GM23338 (cell line): ENCODE data around the gene SDHB. TPM values are rescaled to one million over a fixed set of nuclear protein-coding genes. Genes with fewer than 3 reads are reported as not detected.

Experiments
- ATAC-seq: fragments of 200-7000 bp; cut with Tn5 transposase; 3 replicates; pipeline ENCODE4 v1.9.1; 2020
- DNase-seq: peaks from one replicate; pipeline ENCODE4 v3.0.0-alpha.2; 2015; ENCODE audit warnings: low spot score
- H2AFZ ChIP-seq: fragments of 200-600 bp; sonication (generic); 2 replicates; pipeline ENCODE4 v1.8.0; 2016; ENCODE audit warnings: antibody characterized with exemption, mild to moderate bottlenecking, moderate library complexity
- H3F3A ChIP-seq: fragments of 200-600 bp; sonication (generic); replicated peaks from 2 replicates; pipeline ENCODE4 v1.8.0; 2017; ENCODE audit warnings: antibody characterized with exemption, mixed run types, low read depth
- H3K27ac ChIP-seq: fragments of 200-600 bp; sonication (generic); 2 replicates; pipeline ENCODE4 v1.6.1; 2016; ENCODE audit warnings: low read depth
- H3K27me3 ChIP-seq: fragments of 200-600 bp; sonication (generic); 2 replicates; pipeline ENCODE4 v1.8.0; 2016; ENCODE audit warnings: mild to moderate bottlenecking, mixed run types, moderate library complexity; ENCODE audit not compliant: insufficient read depth
- H3K36me3 ChIP-seq: fragments of 200-600 bp; sonication (generic); 2 replicates; pipeline ENCODE4 v1.8.0; 2016; ENCODE audit warnings: mild to moderate bottlenecking; ENCODE audit not compliant: insufficient read depth
- H3K4me1 ChIP-seq: fragments of 200-600 bp; sonication (generic); 2 replicates; pipeline ENCODE4 v1.8.0; 2016; ENCODE audit warnings: mild to moderate bottlenecking, moderate library complexity; ENCODE audit not compliant: insufficient read depth
- H3K4me2 ChIP-seq: fragments of 200-600 bp; sonication (generic); 2 replicates; pipeline ENCODE4 v1.7.1; 2017; ENCODE audit warnings: mixed run types
- H3K4me3 ChIP-seq: fragments of 200-600 bp; sonication (generic); 2 replicates; pipeline ENCODE4 v1.6.1; 2016; ENCODE audit warnings: mixed run types
- H3K79me2 ChIP-seq: fragments of 200-600 bp; sonication (generic); replicated peaks from 2 replicates; pipeline ENCODE4 v1.8.0; 2017; ENCODE audit warnings: mild to moderate bottlenecking; ENCODE audit not compliant: insufficient read depth
- H3K9me2 ChIP-seq: fragments of 200-600 bp; sonication (generic); 2 replicates; pipeline ENCODE4 v1.8.0; 2017; ENCODE audit not compliant: insufficient read depth
- H4K20me1 ChIP-seq: fragments of 200-600 bp; sonication (generic); replicated peaks from 2 replicates; pipeline ENCODE4 v1.8.0; 2017; ENCODE audit warnings: mild to moderate bottlenecking; ENCODE audit not compliant: insufficient read depth
- H3K27ac Mint-ChIP-seq: 2 replicates; pipeline ENCODE4 v1.8.0; 2020; ENCODE audit warnings: inconsistent platforms, mild to moderate bottlenecking, moderate library complexity, mixed read lengths
- H3K27me3 Mint-ChIP-seq: 3 replicates; pipeline ENCODE4 v1.8.0; 2022; ENCODE audit warnings: low read depth, mild to moderate bottlenecking, moderate library complexity, mixed read lengths, inconsistent platforms; ENCODE audit not compliant: insufficient read depth, poor library complexity
- H3K36me3 Mint-ChIP-seq: 3 replicates; pipeline ENCODE4 v1.8.0; 2021; ENCODE audit warnings: low read depth, mild to moderate bottlenecking, inconsistent platforms, moderate library complexity, mixed read lengths
- H3K4me1 Mint-ChIP-seq: 3 replicates; pipeline ENCODE4 v1.8.0; 2020; ENCODE audit warnings: mild to moderate bottlenecking, inconsistent platforms, mixed read lengths
- H3K4me3 Mint-ChIP-seq: 3 replicates; pipeline ENCODE4 v1.8.0; 2021; ENCODE audit warnings: moderate library complexity, mild to moderate bottlenecking, inconsistent platforms, mixed read lengths
- H3K9me3 Mint-ChIP-seq: 3 replicates; pipeline ENCODE4 v1.8.0; 2020; ENCODE audit warnings: moderate library complexity, mild to moderate bottlenecking, inconsistent platforms, mixed read lengths
- CREB1 ChIP-seq: fragments of 250-450 bp; sonication (Bioruptor Pico); IDR thresholded peaks from 2 replicates; pipeline ENCODE4 v1.5.0; 2020; ENCODE audit warnings: low read depth, mild to moderate bottlenecking, moderate library complexity
- POLR2AphosphoS5 ChIP-seq: IDR thresholded peaks from 2 replicates; pipeline ENCODE4 v1.6.1; 2016; ENCODE audit warnings: antibody characterized with exemption, low read depth
- ZNF114 ChIP-seq: fragments of 250-450 bp; sonication (Bioruptor Pico); IDR thresholded peaks from 2 replicates; pipeline ENCODE4 v1.5.0; 2020; ENCODE audit warnings: mild to moderate bottlenecking, moderate library complexity
- polyA plus RNA-seq: library from polyadenylated mRNA; unstranded; fragments of >200 nt; fragmentation: Nextera tagmentation; extraction: Ambion mirVana; gene quantifications from 2 replicates; pipeline ENCODE4 v1.2.1, GENCODE V29; 2016
- total RNA-seq: library from RNA; depleted of rRNA; stranded (reverse); fragments of >200 nt; shearing (Covaris generic); gene quantifications from 2 replicates; pipeline ENCODE4 v1.2.3, GENCODE V29; 2014
- TF ChIP-seq, protein P1 (sequence below): IDR thresholded peaks from 2 replicates; pipeline ENCODE4 v1.6.1; 2016; ENCODE audit warnings: antibody characterized with exemption
- TF ChIP-seq, protein P2 (sequence below): IDR thresholded peaks from one replicate; pipeline ENCODE4 v1.6.1; 2018; ENCODE audit warnings: antibody characterized with exemption; ENCODE audit not compliant: unreplicated experiment
- TF ChIP-seq, protein P3 (sequence below): fragments of 250-450 bp; sonication (Bioruptor Pico); IDR thresholded peaks from 2 replicates; pipeline ENCODE4 v1.5.0; 2020; ENCODE audit warnings: mild to moderate bottlenecking, moderate library complexity

SDHB gene
- total and polyA plus RNA-seq, 2 experiments from 2014 or later, result 72.8 to 112 TPM

DNA sequence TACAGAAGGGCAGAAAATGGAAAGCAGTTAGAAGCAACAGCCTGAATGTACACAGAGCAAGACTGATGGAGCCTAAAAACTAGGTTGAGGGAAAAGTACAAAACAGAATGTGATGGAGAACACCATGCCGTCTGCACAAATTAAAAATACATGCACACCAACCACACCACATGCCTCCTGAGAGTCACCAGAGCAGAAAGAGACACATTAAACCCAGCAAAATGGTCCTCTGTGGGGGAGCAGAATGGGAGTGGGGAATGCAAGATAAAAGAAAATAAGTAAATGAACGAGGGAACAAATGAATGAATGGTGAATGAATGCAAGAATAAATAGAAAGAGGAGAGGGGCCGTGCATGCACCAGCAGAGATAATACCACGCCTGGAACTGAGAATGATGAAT is 41.3 kb upstream of the SDHB start:
- TF ChIP-seq, protein P1, sequence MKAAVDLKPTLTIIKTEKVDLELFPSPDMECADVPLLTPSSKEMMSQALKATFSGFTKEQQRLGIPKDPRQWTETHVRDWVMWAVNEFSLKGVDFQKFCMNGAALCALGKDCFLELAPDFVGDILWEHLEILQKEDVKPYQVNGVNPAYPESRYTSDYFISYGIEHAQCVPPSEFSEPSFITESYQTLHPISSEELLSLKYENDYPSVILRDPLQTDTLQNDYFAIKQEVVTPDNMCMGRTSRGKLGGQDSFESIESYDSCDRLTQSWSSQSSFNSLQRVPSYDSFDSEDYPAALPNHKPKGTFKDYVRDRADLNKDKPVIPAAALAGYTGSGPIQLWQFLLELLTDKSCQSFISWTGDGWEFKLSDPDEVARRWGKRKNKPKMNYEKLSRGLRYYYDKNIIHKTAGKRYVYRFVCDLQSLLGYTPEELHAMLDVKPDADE, result no peak
- TF ChIP-seq, protein P2, sequence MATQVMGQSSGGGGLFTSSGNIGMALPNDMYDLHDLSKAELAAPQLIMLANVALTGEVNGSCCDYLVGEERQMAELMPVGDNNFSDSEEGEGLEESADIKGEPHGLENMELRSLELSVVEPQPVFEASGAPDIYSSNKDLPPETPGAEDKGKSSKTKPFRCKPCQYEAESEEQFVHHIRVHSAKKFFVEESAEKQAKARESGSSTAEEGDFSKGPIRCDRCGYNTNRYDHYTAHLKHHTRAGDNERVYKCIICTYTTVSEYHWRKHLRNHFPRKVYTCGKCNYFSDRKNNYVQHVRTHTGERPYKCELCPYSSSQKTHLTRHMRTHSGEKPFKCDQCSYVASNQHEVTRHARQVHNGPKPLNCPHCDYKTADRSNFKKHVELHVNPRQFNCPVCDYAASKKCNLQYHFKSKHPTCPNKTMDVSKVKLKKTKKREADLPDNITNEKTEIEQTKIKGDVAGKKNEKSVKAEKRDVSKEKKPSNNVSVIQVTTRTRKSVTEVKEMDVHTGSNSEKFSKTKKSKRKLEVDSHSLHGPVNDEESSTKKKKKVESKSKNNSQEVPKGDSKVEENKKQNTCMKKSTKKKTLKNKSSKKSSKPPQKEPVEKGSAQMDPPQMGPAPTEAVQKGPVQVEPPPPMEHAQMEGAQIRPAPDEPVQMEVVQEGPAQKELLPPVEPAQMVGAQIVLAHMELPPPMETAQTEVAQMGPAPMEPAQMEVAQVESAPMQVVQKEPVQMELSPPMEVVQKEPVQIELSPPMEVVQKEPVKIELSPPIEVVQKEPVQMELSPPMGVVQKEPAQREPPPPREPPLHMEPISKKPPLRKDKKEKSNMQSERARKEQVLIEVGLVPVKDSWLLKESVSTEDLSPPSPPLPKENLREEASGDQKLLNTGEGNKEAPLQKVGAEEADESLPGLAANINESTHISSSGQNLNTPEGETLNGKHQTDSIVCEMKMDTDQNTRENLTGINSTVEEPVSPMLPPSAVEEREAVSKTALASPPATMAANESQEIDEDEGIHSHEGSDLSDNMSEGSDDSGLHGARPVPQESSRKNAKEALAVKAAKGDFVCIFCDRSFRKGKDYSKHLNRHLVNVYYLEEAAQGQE, result no peak
- Mint-ChIP-seq H3K4me1 (peaks cover 15% of the 10 kb centered on the region), H3K27ac (no peak overlapping the region), H3K9me3 (no peaks in the 10 kb centered on the region), H3K4me3 (no peak overlapping the region), H3K27me3 (peaks cover 7% of the 10 kb centered on the region), H3K36me3 (no peaks in the 10 kb centered on the region)
- H2AFZ ChIP-seq, result no peak overlapping the region
- ATAC-seq (no peak), DNase-seq (no peak)
- no peaks in the 10 kb centered on the region for H3K27me3 ChIP-seq
- H3F3A ChIP-seq, result no peaks in the 10 kb centered on the region
- no peak overlapping the region for H3K4me3 ChIP-seq
- no peaks in the 10 kb centered on the region; the same call in 1 of the 2 replicates for H3K36me3 ChIP-seq
- no peak overlapping the region for H3K4me2 ChIP-seq
- no peaks in the 10 kb centered on the region for H3K9me2 ChIP-seq
- H3K4me1 ChIP-seq, result no peaks in the 10 kb centered on the region
- no peaks in the 10 kb centered on the region for H3K79me2 ChIP-seq
- no peaks in the 10 kb centered on the region for H4K20me1 ChIP-seq
- H3K27ac ChIP-seq, result no peak overlapping the region

DNA sequence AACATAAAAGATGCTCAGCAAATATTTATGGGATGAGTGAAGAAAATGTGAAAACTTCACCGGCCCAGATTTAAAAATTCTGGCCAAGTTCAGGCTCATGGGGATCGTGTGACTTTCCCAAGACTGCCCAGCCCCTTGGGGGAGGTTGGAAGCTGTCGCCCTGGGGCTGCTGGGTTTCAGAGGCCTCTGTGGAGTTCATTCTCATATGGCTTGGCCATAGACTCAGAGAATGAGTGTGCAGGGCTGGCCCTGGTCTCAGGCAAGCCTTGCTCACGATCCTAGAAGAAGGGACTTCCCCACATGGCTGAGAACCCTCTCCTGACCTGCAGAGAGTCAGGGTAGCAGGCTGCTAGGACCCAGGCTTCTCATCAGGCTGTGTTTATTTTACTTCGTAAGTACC is 40.8 kb upstream of the SDHB start:
- no peak overlapping the region for H3K27ac ChIP-seq
- H3K4me3 ChIP-seq, result no peak overlapping the region
- H3K4me3 Mint-ChIP-seq, result no peak overlapping the region
- no peaks in the 10 kb centered on the region for H3K36me3 Mint-ChIP-seq
- no peak for TF ChIP-seq CREB1 (CRISPR knock-in tag)
- no peak for TF ChIP-seq POLR2AphosphoS5
- TF ChIP-seq ZNF114 (CRISPR knock-in tag), result no peak
- TF ChIP-seq, protein P3, sequence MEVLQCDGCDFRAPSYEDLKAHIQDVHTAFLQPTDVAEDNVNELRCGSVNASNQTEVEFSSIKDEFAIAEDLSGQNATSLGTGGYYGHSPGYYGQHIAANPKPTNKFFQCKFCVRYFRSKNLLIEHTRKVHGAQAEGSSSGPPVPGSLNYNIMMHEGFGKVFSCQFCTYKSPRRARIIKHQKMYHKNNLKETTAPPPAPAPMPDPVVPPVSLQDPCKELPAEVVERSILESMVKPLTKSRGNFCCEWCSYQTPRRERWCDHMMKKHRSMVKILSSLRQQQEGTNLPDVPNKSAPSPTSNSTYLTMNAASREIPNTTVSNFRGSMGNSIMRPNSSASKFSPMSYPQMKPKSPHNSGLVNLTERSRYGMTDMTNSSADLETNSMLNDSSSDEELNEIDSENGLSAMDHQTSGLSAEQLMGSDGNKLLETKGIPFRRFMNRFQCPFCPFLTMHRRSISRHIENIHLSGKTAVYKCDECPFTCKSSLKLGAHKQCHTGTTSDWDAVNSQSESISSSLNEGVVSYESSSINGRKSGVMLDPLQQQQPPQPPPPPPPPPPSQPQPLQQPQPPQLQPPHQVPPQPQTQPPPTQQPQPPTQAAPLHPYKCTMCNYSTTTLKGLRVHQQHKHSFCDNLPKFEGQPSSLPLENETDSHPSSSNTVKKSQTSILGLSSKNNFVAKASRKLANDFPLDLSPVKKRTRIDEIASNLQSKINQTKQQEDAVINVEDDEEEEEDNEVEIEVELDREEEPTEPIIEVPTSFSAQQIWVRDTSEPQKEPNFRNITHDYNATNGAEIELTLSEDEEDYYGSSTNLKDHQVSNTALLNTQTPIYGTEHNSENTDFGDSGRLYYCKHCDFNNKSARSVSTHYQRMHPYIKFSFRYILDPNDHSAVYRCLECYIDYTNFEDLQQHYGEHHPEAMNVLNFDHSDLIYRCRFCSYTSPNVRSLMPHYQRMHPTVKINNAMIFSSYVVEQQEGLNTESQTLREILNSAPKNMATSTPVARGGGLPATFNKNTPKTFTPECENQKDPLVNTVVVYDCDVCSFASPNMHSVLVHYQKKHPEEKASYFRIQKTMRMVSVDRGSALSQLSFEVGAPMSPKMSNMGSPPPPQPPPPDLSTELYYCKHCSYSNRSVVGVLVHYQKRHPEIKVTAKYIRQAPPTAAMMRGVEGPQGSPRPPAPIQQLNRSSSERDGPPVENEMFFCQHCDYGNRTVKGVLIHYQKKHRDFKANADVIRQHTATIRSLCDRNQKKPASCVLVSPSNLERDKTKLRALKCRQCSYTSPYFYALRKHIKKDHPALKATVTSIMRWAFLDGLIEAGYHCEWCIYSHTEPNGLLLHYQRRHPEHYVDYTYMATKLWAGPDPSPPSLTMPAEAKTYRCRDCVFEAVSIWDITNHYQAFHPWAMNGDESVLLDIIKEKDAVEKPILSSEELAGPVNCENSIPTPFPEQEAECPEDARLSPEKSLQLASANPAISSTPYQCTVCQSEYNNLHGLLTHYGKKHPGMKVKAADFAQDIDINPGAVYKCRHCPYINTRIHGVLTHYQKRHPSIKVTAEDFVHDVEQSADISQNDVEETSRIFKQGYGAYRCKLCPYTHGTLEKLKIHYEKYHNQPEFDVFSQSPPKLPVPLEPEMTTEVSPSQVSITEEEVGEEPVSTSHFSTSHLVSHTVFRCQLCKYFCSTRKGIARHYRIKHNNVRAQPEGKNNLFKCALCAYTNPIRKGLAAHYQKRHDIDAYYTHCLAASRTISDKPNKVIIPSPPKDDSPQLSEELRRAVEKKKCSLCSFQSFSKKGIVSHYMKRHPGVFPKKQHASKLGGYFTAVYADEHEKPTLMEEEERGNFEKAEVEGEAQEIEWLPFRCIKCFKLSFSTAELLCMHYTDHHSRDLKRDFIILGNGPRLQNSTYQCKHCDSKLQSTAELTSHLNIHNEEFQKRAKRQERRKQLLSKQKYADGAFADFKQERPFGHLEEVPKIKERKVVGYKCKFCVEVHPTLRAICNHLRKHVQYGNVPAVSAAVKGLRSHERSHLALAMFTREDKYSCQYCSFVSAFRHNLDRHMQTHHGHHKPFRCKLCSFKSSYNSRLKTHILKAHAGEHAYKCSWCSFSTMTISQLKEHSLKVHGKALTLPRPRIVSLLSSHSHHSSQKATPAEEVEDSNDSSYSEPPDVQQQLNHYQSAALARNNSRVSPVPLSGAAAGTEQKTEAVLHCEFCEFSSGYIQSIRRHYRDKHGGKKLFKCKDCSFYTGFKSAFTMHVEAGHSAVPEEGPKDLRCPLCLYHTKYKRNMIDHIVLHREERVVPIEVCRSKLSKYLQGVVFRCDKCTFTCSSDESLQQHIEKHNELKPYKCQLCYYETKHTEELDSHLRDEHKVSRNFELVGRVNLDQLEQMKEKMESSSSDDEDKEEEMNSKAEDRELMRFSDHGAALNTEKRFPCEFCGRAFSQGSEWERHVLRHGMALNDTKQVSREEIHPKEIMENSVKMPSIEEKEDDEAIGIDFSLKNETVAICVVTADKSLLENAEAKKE, result no peak
- H3F3A ChIP-seq, result no peaks in the 10 kb centered on the region
- H3K79me2 ChIP-seq, result no peaks in the 10 kb centered on the region
- ATAC-seq, result no peak
- H2AFZ ChIP-seq, result no peak overlapping the region
- no peak overlapping the region for H3K4me2 ChIP-seq
- H3K9me2 ChIP-seq, result no peaks in the 10 kb centered on the region
- no peaks in the 10 kb centered on the region for H3K27me3 ChIP-seq
- peaks cover 12% of the 10 kb centered on the region for H3K4me1 Mint-ChIP-seq
- H3K9me3 Mint-ChIP-seq, result no peaks in the 10 kb centered on the region
- H3K36me3 ChIP-seq, result no peaks in the 10 kb centered on the region; the same call in 1 of the 2 replicates
- no peak overlapping the region for H3K27ac Mint-ChIP-seq
- no peaks in the 10 kb centered on the region for H4K20me1 ChIP-seq
- peaks cover 3% of the 10 kb centered on the region for H3K27me3 Mint-ChIP-seq
- H3K4me1 ChIP-seq, result no peaks in the 10 kb centered on the region
- no peak for DNase-seq
